ENCODE measurements around the gene LRRC19.

LRRC19 gene

DNA sequence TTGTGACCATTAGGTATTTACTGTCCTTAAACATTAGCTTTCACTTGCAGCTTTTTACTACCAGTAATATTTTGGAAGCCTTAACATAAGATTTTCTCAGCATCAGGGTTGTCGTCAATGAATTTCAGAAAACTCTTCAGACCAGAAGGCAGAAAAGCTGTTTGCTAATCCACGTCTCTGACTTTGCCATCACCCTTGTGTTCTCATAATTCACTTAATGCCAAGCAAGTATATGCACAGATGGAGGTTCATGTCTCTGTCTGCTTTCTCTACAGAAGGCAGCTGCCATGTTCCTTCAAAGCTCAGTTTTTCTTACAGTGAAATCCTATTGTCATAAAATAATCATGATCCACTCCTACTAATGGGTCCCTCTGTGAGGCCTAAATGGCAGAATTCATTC is 37.7 kb upstream of the LRRC19 start (continued):
- TF ChIP-seq ZBTB17 (tag by site-specific recombination; IDR thresholded peaks at IDR 0.05) (no peak), ELK4 (IDR thresholded peaks at IDR 0.05; ENCODE audit: borderline replicate concordance, low read depth, low read length) (no peak), ZNF626 (tag by site-specific recombination; IDR thresholded peaks at IDR 0.05) (no peak)

- Histone ChIP-seq H3K4me1 (ENCODE audit: control insufficient read depth, insufficient read depth, low read length) (no peaks in the 10 kb centered on the region), H3K27ac (ENCODE audit: extremely low read depth, low read depth, low read length) (no peak overlapping the region), H3K4me3 (ENCODE audit: low read depth, low read length) (no peak overlapping the region), H3K36me3 (ENCODE audit: control insufficient read depth in 2 of 2, insufficient read depth in 1 of 2, low read length in 2 of 2) (peaks cover 0 to 8% of the 10 kb centered on the region in 2 experiments; a peak in 2 of 3 replicates), H3K9me3 (ENCODE audit: control insufficient read depth, insufficient read depth, low read depth, low read length) (no peaks in the 10 kb centered on the region)
- ChIA-PET POLR2A (no interaction called here), CTCF (interaction anchor here (2.2 kb wide), 1 partner anchor 9 kb away, joined by 4 read pairs; no protein-coding TSS in a partner anchor)
- TF ChIP-seq BCL11B (tag by site-specific recombination; IDR thresholded peaks at IDR 0.05; ENCODE audit: low read depth) (no peak), ZNF791 (tag by site-specific recombination; IDR thresholded peaks at IDR 0.05) (no peak), ZNF155 (tag by site-specific recombination; IDR thresholded peaks at IDR 0.05) (no peak), ZNF274 (IDR thresholded peaks at IDR 0.05; ENCODE audit: low read length) (no peak), ZNF274 (tag by site-specific recombination; IDR thresholded peaks at IDR 0.05; ENCODE audit: borderline replicate concordance) (no peak), ZNF311 (tag by site-specific recombination; IDR thresholded peaks at IDR 0.05; ENCODE audit: borderline replicate concordance) (no peak)
These were observed 37.0 kb upstream of the LRRC19 start for GRCh38 chr9:27042476-27042875.

DNA sequence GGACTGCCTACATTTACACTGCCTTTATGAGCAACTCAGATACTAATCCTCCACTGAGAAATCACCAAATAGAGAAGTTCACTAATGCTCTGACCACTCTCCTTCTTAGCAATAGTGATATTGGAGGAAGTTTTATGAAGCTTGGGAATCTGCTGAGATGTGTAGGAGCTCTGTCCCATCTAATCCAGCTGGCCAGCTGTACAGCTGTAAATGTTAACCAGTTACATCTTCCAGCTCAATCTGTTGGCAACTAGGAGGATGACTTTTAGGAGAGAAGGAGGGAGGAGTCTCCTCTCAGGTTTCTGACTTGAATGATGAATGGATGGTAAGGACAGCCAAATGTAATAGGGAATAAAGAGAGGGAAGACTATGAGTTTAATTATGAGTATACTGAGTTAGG is 36.3 kb upstream of the LRRC19 start:
- no peak overlapping the region for H3K4me3 ChIP-seq (ENCODE audit: low read depth, low read length)
- H3K36me3 ChIP-seq (ENCODE audit: control insufficient read depth in 2 of 2, insufficient read depth in 1 of 2, low read length in 2 of 2) = peaks cover 0 to 11% of the 10 kb centered on the region in 2 experiments; a peak in 2 of 3 replicates
- CTCF ChIA-PET = interaction anchor here (2.2 kb wide), 1 partner anchor 9 kb away, joined by 4 read pairs; no protein-coding TSS in a partner anchor
- POLR2A ChIA-PET = no interaction called here
- H3K4me1 ChIP-seq (ENCODE audit: control insufficient read depth, insufficient read depth, low read length) = no peaks in the 10 kb centered on the region
- TF ChIP-seq ZNF211 (tag by site-specific recombination; IDR thresholded peaks at IDR 0.05; ENCODE audit: low read depth) = no peak
- no peak for TF ChIP-seq ZFP37 (tag by site-specific recombination; IDR thresholded peaks at IDR 0.05)
- no peak for TF ChIP-seq ZNF202 (tag by site-specific recombination; IDR thresholded peaks at IDR 0.05; ENCODE audit: borderline replicate concordance)
- TF ChIP-seq, protein P1, sequence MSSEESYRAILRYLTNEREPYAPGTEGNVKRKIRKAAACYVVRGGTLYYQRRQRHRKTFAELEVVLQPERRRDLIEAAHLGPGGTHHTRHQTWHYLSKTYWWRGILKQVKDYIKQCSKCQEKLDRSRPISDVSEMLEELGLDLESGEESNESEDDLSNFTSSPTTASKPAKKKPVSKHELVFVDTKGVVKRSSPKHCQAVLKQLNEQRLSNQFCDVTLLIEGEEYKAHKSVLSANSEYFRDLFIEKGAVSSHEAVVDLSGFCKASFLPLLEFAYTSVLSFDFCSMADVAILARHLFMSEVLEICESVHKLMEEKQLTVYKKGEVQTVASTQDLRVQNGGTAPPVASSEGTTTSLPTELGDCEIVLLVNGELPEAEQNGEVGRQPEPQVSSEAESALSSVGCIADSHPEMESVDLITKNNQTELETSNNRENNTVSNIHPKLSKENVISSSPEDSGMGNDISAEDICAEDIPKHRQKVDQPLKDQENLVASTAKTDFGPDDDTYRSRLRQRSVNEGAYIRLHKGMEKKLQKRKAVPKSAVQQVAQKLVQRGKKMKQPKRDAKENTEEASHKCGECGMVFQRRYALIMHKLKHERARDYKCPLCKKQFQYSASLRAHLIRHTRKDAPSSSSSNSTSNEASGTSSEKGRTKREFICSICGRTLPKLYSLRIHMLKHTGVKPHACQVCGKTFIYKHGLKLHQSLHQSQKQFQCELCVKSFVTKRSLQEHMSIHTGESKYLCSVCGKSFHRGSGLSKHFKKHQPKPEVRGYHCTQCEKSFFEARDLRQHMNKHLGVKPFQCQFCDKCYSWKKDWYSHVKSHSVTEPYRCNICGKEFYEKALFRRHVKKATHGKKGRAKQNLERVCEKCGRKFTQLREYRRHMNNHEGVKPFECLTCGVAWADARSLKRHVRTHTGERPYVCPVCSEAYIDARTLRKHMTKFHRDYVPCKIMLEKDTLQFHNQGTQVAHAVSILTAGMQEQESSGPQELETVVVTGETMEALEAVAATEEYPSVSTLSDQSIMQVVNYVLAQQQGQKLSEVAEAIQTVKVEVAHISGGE (tag by site-specific recombination; conservative IDR thresholded peaks at IDR 0.05; ENCODE audit: low read depth) = no peak
- TF ChIP-seq ZNF174 (tag by site-specific recombination; IDR thresholded peaks at IDR 0.05) = no peak
- no peak for TF ChIP-seq PBX3 (CRISPR knock-in tag; IDR thresholded peaks at IDR 0.05)
- no peak for TF ChIP-seq KLF16 (tag by site-specific recombination; IDR thresholded peaks at IDR 0.05)
- no peak for TF ChIP-seq ZNF558 (tag by site-specific recombination; IDR thresholded peaks at IDR 0.05)
- no peak for TF ChIP-seq ATF2 (tag by site-specific recombination; IDR thresholded peaks at IDR 0.05; ENCODE audit: low read depth)
- TF ChIP-seq MEIS1 (CRISPR knock-in tag; IDR thresholded peaks at IDR 0.05; ENCODE audit: borderline replicate concordance) = no peak
- no peak for TF ChIP-seq MYNN (tag by site-specific recombination; IDR thresholded peaks at IDR 0.05; ENCODE audit: borderline replicate concordance)
- no peak overlapping the region for H3K27ac ChIP-seq (ENCODE audit: extremely low read depth, low read depth, low read length)
- no peaks in the 10 kb centered on the region for H3K9me3 ChIP-seq (ENCODE audit: control insufficient read depth, insufficient read depth, low read depth, low read length)

Measured in HEK293 (cell line).